Activated naive CD8-positive, alpha-beta T cell treated with anti-CD3 and anti-CD28 coated beads, Interleukin-2, amount 10 ng/mL, durations not matched to agents 7 days and 5 days (primary cell): Measurements from ENCODE around the gene TMEM140. TPM values are rescaled to one million over a fixed set of nuclear protein-coding genes. Genes with fewer than 3 reads are reported as not detected.

Source experiments
- ATAC-seq: fragments of 150-1000 bp; cut with Tn5 transposase; one replicate; pipeline ENCODE4 v1.10.0; 2021; ENCODE audit warnings: low read depth, moderate library complexity
- POLR2A ChIA-PET: fragments of 350-600 bp; sonication (Branson Sonifier 250); formaldehyde crosslinking; loops from one replicate; lab custom pipeline; 2021; ENCODE audit warnings: antibody characterized with exemption; lab: Charles Lee
- DNase-seq: peaks from one replicate; pipeline ENCODE4 v3.0.0; 2021
- H3K27ac Mint-ChIP-seq: one replicate; pipeline ENCODE4 v1.8.0; 2022; ENCODE audit warnings: mild to moderate bottlenecking, mixed read lengths
- H3K27me3 Mint-ChIP-seq: one replicate; pipeline ENCODE4 v1.8.0; 2022; ENCODE audit warnings: mild to moderate bottlenecking, moderate library complexity, mixed read lengths
- H3K36me3 Mint-ChIP-seq: one replicate; pipeline ENCODE4 v1.8.0; 2021; ENCODE audit warnings: mild to moderate bottlenecking, mixed read lengths
- H3K4me1 Mint-ChIP-seq: one replicate; pipeline ENCODE4 v1.8.0; 2021; ENCODE audit warnings: mixed read lengths
- H3K4me3 Mint-ChIP-seq: one replicate; pipeline ENCODE4 v1.8.0; 2022; ENCODE audit warnings: mild to moderate bottlenecking, moderate library complexity, mixed read lengths
- H3K9me3 Mint-ChIP-seq: one replicate; pipeline ENCODE4 v1.8.0; 2021; ENCODE audit warnings: mixed read lengths
- total RNA-seq, 2 experiments: library from RNA; stranded (reverse); gene quantifications; one replicate each; pipeline ENCODE4 v1.2.3, GENCODE V29; 2021

Gene TMEM140
- total RNA-seq, 2 experiments from 2014 or later, result 29.8 to 31.0 TPM

DNA sequence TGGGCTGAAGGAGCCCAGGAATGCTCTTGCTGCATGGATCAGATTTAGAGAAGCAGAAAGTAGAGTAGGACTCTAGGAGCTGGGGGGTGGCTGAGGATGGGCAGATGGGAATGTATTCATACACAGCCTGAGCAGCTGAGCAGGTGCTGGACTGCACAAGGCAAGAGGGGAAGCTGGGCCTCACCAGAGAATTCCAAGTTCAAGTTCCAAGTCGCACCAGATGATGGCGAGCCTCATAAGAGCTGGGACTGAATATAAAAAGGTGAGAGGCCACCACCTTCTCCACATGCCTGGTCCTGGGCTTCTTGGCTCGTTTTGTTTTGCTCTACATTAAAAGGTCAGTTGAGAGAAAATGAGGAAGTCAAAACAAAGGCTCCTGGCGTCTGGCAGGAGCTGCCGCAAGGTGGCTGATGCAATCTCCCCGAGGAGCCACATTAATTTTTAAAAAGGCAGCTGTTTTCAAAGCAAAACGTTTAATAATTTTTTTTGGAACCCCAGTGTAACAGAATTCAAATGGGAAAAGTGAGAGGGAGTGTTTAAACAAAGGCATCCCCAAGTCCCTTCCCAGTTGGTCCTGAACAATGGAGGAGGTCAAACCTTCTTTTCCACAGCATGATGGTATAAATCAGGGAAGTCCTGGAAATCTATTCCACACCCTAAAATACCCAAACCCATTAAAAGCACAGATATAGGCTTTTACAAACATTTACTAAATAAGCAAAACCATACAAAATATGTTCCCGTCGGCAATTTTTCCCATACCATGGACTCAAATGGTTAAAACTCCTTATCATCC lies 13.2 kb downstream of the TMEM140 start:
- Mint-ChIP-seq H3K4me3 (no peak overlapping the region), H3K9me3 (peaks cover 15% of the 10 kb centered on the region), H3K27me3 (no peaks in the 10 kb centered on the region), H3K36me3 (peaks cover 79% of the 10 kb centered on the region), H3K27ac (peak overlapping the region; percentile 34), H3K4me1 (peaks cover 25% of the 10 kb centered on the region)
- POLR2A ChIA-PET, result interaction anchor here (2.3 kb wide), 1 partner anchor 14 kb away, joined by 11 read pairs; the partner anchor contains the start of gene TMEM140
- ATAC-seq, result no peak
- DNase-seq, result no peak

DNA sequence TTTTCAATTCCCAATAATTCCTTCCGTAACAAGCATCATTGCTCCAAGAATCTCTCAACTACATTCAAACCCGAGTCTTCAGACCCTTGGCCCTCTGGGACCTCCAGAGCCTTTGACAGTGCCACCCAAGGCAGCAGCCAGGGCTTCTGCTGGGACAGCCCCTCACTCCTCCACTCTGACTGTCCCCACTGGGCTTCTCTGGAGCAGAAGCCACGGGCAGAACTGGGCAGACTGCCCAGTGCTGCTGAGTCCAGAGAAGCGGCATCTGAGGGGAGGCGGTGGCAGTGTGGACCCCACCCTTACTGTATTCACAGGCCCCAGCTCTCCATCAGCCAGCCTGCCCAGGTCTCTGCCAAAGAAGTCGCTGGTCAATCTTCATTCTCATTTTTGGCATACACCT lies 13.8 kb downstream of the TMEM140 start:
- Mint-ChIP-seq H3K36me3 (peaks cover 73% of the 10 kb centered on the region), H3K4me3 (no peak overlapping the region), H3K4me1 (peaks cover 25% of the 10 kb centered on the region), H3K9me3 (peaks cover 15% of the 10 kb centered on the region), H3K27ac (no peak overlapping the region), H3K27me3 (no peaks in the 10 kb centered on the region)
- ATAC-seq, result no peak
- no peak for DNase-seq
- POLR2A ChIA-PET, result interaction anchor here (2.3 kb wide), 1 partner anchor 14 kb away, joined by 11 read pairs; the partner anchor contains the start of gene TMEM140

DNA sequence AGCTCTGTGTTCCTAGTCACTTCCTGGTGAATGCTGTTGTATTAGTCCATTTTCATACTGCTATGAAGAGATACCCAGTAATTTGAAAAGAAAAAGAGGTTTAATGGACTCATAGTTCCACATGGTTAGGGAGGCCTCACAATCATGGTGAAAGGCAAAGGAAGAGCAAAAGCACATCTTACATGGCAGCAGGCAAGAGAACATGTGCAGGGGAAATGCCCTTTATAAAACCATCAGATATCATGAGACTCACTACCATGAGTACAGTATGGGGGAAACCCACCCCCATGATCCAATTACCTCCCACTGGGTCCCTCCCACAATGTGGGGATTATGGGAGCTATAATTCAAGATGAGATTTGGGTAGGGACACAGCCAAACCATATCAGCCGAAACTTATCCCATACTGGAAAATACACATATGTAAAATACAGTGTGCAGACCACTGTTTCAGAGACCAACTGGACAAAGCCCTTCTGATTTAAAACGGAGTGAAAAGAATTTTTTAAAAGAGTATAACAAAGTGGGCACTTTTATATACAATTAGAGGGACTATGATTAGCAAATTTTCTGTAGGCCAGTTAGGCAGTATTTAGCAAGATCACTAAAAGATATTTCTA lies 14.6 kb downstream of the TMEM140 start:
- H3K9me3 Mint-ChIP-seq, result peaks cover 11% of the 10 kb centered on the region
- H3K27me3 Mint-ChIP-seq, result no peaks in the 10 kb centered on the region
- H3K4me1 Mint-ChIP-seq, result peaks cover 32% of the 10 kb centered on the region
- POLR2A ChIA-PET, result no interaction called here
- H3K27ac Mint-ChIP-seq, result peak overlapping the region; percentile 66
- ATAC-seq, result no peak
- peaks cover 67% of the 10 kb centered on the region for H3K36me3 Mint-ChIP-seq
- no peak overlapping the region for H3K4me3 Mint-ChIP-seq
- no peak for DNase-seq

DNA sequence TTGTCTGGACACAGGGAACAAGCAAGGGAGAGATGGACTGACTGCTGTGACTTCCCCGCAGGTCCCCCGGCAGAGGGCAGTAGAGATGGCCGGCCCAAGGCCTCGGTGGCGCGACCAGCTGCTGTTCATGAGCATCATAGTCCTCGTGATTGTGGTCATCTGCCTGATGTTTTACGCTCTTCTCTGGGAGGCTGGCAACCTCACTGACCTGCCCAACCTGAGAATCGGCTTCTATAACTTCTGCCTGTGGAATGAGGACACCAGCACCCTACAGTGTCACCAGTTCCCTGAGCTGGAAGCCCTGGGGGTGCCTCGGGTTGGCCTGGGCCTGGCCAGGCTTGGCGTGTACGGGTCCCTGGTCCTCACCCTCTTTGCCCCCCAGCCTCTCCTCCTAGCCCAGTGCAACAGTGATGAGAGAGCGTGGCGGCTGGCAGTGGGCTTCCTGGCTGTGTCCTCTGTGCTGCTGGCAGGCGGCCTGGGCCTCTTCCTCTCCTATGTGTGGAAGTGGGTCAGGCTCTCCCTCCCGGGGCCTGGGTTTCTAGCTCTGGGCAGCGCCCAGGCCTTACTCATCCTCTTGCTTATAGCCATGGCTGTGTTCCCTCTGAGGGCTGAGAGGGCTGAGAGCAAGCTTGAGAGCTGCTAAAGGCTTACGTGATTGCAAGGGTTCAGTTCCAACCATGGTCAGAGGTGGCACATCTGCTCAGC lies 16.6 kb downstream of the TMEM140 start:
- H3K36me3 Mint-ChIP-seq, result peaks cover 63% of the 10 kb centered on the region
- peaks cover 43% of the 10 kb centered on the region for H3K4me1 Mint-ChIP-seq
- H3K4me3 Mint-ChIP-seq, result no peak overlapping the region
- DNase-seq, result no peak
- no peaks in the 10 kb centered on the region for H3K27me3 Mint-ChIP-seq
- peak overlapping the region; percentile 33 for H3K27ac Mint-ChIP-seq
- ATAC-seq, result no peak
- POLR2A ChIA-PET, result interaction anchor here (1.9 kb wide), 1 partner anchor 16 kb away, joined by 13 read pairs; the partner anchor contains the start of gene TMEM140
- peaks cover 10% of the 10 kb centered on the region for H3K9me3 Mint-ChIP-seq

DNA sequence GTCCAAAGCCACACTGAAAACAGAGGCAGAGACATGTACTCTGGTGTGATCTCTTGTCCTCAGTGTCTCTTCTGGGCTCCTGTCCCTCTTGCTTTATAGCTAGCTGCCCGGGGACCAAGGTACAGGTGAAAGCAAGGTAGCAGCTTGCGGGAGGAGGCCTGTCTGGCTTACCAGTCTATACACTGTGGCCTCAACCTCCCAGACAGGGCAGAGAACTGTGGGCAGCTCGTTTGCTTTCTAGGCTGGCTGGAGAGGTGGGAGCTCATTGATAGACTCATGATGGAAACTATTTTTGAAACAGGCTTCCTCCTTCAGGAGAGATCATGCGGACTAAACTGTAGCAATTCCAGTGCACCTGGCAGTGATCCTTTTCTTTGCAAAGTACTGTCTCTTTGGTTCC lies 18.0 kb downstream of the TMEM140 start:
- no peak for ATAC-seq
- no peaks in the 10 kb centered on the region for H3K27me3 Mint-ChIP-seq
- no peak overlapping the region for H3K27ac Mint-ChIP-seq
- H3K36me3 Mint-ChIP-seq, result peaks cover 51% of the 10 kb centered on the region
- DNase-seq, result no peak
- H3K9me3 Mint-ChIP-seq, result peaks cover 10% of the 10 kb centered on the region
- H3K4me3 Mint-ChIP-seq, result no peak overlapping the region
- POLR2A ChIA-PET, result interaction anchor here (1.0 to 1.9 kb wide), 2 partner anchors 18 to 20 kb away, joined by 3 to 7 read pairs; partner anchors contain the start of gene TMEM140
- H3K4me1 Mint-ChIP-seq, result peaks cover 34% of the 10 kb centered on the region

DNA sequence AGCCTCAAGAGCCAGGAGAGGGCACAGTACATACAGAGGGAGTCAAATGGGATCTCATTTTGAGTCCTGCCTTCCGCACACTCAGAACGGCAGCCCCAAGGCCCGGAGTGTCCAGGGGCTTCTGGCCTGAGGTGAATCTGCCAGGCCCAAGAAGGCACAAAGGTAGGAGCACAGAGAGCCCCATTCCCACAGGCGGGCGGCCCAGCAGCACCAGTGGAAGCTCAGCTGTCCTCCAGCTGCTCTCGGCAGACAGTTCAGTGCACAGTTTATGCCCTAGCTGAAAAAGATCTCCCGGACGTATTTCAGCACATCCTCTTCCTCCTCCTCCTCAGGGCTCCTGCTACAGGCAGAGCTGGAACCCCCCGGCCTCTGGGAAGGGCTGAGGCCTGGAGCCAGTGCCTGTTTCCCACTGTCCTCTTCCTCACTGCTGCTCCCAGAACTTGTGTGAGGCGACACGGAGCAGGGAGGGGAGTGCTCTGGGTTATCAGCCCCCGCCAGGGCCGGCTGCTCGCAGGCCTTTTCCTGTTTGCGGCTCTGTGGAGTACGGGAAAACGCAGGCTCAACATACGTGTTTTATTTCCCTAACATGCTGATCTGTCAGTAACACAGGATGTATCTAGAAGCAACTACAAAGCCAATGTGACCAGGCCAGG lies 18.6 kb downstream of the TMEM140 start:
- POLR2A ChIA-PET, result interaction anchor here (1.3 to 1.9 kb wide), 2 partner anchors 18 to 179 kb away, joined by 5 to 7 read pairs; partner anchors contain the start of gene TMEM140
- Mint-ChIP-seq H3K36me3 (peaks cover 45% of the 10 kb centered on the region), H3K4me1 (peaks cover 32% of the 10 kb centered on the region), H3K27me3 (no peaks in the 10 kb centered on the region), H3K9me3 (peaks cover 9% of the 10 kb centered on the region), H3K27ac (peak overlapping the region; percentile 31), H3K4me3 (no peak overlapping the region)
- DNase-seq, result no peak
- ATAC-seq, result no peak

DNA sequence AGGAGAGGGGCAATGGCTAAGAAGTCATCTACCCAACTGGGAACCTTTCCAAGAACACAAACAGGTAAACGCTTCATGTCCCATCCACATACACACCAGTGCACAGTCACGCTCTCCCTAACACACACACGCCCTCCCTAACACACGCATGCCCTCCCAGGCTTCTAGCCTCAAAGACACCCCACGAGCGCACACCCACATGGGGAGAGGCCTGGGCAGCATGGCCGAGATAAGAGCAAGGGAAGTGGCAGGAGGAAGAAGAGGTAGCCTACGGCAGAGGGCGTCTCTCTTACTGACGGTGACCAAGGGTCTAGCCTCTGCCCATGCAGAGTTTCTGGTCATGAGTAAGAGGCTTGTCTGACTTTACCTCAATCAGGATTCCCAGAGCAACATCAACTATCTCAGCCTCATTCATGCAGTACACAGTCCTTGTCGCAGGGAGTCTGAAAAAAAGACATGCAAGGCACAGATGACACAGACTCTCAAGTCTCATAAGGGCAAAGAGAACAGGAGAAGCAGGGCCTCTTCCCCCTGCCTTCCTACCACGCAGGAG lies 19.6 kb downstream of the TMEM140 start:
- H3K9me3 Mint-ChIP-seq, result peaks cover 2% of the 10 kb centered on the region
- H3K4me3 Mint-ChIP-seq, result peak overlapping the region; percentile 92
- peaks cover 32% of the 10 kb centered on the region for H3K4me1 Mint-ChIP-seq
- POLR2A ChIA-PET, result interaction anchor here (1.3 to 4.2 kb wide), 3 partner anchors 19 to 180 kb away, joined by 5 to 49 read pairs (median 7); partner anchors contain the start of gene TMEM140
- H3K27ac Mint-ChIP-seq, result peak overlapping the region; percentile 39
- H3K36me3 Mint-ChIP-seq, result peaks cover 36% of the 10 kb centered on the region
- ATAC-seq, result no peak
- H3K27me3 Mint-ChIP-seq, result no peaks in the 10 kb centered on the region
- DNase-seq, result no peak

DNA sequence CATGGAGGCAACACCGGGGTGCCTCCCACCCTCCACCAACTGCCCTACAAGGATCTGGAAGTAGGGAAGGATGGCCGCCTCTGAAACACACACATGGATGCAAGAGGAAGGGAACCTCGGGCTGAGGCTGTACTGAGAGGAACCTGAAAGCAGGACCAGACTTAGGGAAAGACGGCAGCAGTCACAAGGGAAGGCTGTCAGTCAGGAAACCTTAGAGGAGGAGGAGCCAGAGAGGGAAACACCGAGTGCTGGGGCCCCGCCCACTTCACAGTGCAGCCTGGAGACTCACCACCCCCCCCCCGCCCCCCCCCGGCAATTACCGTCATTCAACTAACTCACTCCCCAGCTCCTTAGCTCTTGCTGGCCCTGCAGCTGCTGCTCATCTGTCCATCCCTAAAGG lies 20.1 kb downstream of the TMEM140 start:
- no peak for ATAC-seq
- POLR2A ChIA-PET, result interaction anchor here (1.3 to 4.2 kb wide), 4 partner anchors 16 to 181 kb away, joined by 3 to 49 read pairs (median 12); partner anchors contain the start of gene TMEM140
- Mint-ChIP-seq H3K9me3 (no peaks in the 10 kb centered on the region), H3K4me3 (peak overlapping the region; percentile 92), H3K4me1 (peaks cover 32% of the 10 kb centered on the region), H3K27ac (peak overlapping the region; percentile 92), H3K36me3 (peaks cover 30% of the 10 kb centered on the region), H3K27me3 (no peaks in the 10 kb centered on the region)
- DNase-seq, result no peak

DNA sequence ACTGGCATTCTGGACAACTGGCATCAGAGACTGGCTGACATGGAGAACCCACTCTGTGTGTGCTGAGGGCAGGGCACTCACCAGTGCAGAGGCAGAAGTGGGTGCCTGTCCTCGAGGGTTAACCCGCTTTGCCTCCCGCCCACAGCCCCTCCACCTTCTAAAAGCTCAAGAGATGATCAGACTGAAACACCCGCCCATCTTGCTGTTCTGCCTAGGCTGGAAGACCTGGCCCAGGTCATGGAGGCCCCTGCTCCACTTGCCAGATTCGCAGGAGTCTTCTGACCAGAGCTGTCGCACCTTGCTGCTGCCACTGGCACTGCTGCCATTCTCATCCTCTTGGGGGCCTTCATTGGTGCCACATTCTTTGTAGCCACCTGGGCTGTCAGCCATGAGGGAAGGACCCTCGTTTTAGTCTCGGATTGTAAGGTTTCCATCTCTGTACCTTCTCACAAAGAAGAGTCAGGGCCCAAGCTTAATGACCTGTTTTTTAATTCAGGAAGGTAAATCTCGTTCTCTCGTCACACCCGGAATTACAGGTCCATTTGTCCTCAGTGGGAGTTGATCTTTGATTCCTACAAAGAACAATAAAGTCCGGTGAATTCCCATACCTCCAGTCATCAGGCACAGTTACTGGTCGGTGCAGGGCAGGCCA lies 20.7 kb downstream of the TMEM140 start:
- no peaks in the 10 kb centered on the region for H3K27me3 Mint-ChIP-seq
- H3K4me1 Mint-ChIP-seq, result peaks cover 32% of the 10 kb centered on the region
- peaks cover 29% of the 10 kb centered on the region for H3K36me3 Mint-ChIP-seq
- H3K9me3 Mint-ChIP-seq, result no peaks in the 10 kb centered on the region
- peak overlapping the region; percentile 92 for H3K4me3 Mint-ChIP-seq
- POLR2A ChIA-PET, result interaction anchor here (1.6 to 4.2 kb wide), 4 partner anchors 17 to 181 kb away, joined by 3 to 49 read pairs (median 30); partner anchors contain the start of genes AGBL3 and TMEM140
- no peak for DNase-seq
- no peak for ATAC-seq
- peak overlapping the region; percentile 92 for H3K27ac Mint-ChIP-seq

DNA sequence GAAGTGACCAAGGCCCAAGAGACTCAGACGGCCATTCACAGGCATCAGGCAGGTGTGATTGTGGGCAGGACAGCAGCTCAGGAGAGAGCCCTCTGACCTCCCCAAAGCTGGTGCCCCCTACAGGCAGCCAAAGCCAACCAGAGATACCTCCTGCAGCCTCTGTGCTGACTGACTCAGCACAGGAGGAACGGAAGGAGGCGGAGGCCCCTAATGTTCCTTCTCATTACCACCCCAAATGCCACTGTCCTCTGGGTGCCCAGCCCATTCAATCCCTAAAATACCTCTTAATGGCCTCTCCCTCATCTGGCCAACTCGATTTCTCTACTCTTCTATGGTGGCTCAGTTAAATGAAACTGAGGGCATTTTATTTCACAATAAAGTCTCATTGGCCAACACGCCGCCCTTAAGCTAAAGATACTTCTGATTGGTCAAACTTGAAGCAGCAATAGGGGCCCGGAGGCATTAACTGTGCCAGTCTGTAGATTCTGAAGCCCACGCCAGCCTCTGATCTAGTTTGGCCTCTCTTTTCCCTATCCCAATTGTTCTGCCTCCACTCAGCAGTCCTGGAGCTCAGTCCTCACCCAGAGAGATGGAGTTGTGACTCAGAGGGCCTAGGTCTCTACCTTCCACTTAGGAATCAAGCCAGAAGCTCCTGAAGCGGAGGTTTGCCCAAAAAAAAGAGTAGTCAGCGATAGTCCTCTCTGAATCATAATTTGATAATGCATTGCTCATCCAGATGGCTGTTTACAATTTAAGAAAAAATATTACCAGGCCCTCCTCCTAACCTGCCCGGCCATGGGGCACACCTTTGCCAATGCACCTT lies 21.5 kb downstream of the TMEM140 start:
- Mint-ChIP-seq H3K4me1 (peaks cover 31% of the 10 kb centered on the region), H3K27me3 (no peaks in the 10 kb centered on the region), H3K36me3 (peaks cover 25% of the 10 kb centered on the region), H3K4me3 (peak overlapping the region; percentile 92), H3K27ac (peak overlapping the region; percentile 92), H3K9me3 (no peaks in the 10 kb centered on the region)
- POLR2A ChIA-PET, result interaction anchor here (0.7 to 4.2 kb wide), 7 partner anchors 18 to 523 kb away, joined by 3 to 49 read pairs (median 8); partner anchors contain the start of genes AGBL3, BPGM and TMEM140
- peak; percentile 67 for DNase-seq
- peak; percentile 47 for ATAC-seq

DNA sequence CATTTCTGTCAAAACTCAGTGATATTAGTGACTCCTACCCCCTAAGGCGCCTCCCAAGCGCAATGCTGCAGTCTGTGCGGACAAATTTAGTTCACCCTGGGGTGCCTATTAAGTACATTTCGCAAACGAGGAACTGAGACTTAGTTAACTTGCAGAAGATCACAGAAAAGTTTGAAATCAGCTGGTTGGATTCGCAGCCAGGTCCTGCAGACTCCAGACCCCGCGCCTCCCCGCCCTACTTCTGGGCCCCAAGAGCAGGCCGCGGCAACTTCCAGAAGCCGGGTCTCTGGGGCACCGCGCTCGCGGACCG lies 22.0 kb downstream of the TMEM140 start:
- H3K9me3 Mint-ChIP-seq, result no peaks in the 10 kb centered on the region
- peak overlapping the region; percentile 92 for H3K4me3 Mint-ChIP-seq
- H3K4me1 Mint-ChIP-seq, result peaks cover 31% of the 10 kb centered on the region
- H3K36me3 Mint-ChIP-seq, result peaks cover 22% of the 10 kb centered on the region
- no peak for DNase-seq
- no peaks in the 10 kb centered on the region for H3K27me3 Mint-ChIP-seq
- POLR2A ChIA-PET, result interaction anchor here (0.7 to 4.2 kb wide), 6 partner anchors 22 to 524 kb away, joined by 3 to 49 read pairs (median 14); partner anchors contain the start of genes AGBL3, BPGM and TMEM140
- ATAC-seq, result no peak
- H3K27ac Mint-ChIP-seq, result peak overlapping the region; percentile 92
